ENCODE results near the gene KCNE3.
A peak's percentile ranks its signal among the peaks of the same experiment; 100 is the strongest.

The KCNE3 gene

DNA sequence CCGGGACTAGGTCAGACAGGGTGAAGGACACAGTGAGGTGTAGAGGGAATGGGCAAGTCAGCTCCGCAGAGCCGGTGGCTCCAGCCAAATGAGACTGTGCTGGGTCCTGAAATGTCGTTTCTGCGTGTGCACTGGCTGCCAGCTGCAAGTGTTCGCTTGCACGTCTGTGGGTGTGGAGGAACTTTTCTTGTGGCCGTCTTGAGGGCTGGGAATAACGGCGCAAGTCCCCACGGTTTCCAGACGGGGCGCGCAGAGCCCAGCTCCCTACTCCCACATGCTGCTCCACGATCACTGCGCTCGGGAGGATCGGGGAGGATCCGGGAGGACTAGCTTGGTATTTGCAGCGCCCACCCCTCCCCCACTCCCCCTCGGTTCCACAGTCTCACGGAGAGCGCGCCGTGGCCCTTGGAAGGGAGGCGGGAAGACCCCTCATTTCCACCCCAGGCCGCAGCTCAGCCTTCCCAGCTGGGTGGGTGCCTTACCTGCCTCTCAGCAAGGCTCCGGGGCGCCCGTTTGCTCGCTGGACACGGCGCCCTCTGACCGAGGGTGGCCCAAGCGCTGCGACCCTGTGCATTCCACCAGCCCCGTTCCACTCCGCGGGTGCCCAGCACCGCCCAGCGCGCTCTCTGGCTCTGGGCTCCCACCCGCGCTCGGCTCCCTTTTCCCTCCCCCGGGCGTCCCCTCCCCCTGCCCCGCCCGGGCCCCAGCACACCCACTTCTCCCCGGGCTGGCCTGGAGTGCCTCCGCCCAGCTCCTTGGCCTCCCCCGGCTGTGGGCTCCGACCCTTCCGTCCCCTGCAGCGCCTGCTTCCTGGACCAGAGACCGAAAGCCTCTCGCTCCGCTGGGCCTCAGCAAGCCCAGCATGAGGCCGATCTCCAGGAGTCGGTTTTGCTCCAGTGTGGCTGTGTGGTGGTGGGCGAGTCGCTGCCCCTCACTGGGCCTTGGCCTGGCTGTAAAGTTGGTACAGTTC, at the start of gene KCNE3:
KCNE3 (minus strand) TSS at position 634 of the 970 bp plus-strand sequence. CDS start 9,986 bp downstream, outside the sequence.
- DNase-seq: peak; percentile 69

DNA sequence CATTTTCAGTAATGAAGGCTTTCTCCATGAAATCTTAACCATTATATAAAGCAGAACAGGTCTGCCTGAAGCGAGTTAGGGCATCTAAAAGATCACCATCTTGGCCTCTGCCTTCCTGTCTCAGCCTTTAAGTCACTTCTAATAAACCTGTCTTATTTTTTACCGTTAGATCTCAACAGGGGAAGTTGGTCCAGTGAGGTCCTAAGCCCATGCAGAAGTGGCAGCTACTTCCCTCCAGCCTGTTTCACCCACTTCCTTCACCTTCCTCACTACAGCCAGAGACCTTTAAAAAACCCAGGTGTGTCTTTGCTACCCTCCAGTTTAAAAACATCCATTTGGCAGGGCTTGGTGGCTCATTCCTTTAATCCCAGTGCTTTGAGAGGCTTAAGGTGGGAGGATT, 40.2 kb upstream of the KCNE3 start:
- no peak for DNase-seq

GRCh38 chr11:74506823-74507222, 39.5 kb upstream of the KCNE3 start:
- no peak for DNase-seq

GRCh38 chr11:74505911-74506310, 38.6 kb upstream of the KCNE3 start:
- no peak for DNase-seq

- DNase-seq: no peak
Observed at GRCh38 chr11:74504100-74504691, 36.8 kb upstream of the KCNE3 start.

GRCh38 chr11:74494916-74495315, 27.6 kb upstream of the KCNE3 start:
- DNase-seq: no peak

DNA sequence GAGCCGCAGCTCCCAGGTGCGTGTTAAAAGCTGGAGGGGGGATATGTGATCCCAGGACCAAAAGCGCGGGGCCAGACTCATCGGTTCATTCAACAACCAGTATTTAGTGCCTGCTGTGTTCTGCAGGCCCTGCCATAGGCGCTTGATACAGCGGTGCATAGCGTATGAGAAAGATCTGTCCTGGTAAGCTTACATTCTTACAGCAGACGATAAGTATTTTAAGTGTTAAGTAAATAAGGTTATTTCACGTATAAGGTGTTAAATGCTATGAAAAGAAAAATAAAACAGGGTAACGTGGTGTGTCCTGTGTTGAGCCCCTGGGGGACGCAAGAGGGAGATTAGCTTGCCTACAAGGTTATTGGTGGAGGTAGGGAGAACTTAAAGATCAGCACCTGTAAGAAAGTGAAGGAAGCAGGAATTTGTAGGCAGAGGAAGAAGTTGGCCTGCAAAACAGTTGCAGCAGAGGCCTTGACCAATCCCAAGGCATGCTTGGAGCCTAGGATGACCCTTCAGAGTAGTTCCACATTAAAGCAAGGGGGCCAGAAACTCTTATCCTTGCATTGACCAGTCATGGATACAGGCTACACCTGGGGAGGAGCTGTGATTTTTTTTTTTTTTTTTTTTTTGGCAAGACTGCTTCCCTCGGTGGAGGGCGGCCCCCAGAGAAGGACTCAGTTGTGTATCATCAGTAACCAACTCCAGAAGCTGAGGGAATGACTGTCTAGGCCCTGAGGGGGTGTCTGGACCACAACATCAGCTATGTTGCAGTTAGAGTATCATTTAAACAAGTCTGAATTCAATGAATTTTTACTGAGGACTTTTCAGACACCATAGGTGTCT, 26.7 kb upstream of the KCNE3 start:
- DNase-seq: no peak

DNA sequence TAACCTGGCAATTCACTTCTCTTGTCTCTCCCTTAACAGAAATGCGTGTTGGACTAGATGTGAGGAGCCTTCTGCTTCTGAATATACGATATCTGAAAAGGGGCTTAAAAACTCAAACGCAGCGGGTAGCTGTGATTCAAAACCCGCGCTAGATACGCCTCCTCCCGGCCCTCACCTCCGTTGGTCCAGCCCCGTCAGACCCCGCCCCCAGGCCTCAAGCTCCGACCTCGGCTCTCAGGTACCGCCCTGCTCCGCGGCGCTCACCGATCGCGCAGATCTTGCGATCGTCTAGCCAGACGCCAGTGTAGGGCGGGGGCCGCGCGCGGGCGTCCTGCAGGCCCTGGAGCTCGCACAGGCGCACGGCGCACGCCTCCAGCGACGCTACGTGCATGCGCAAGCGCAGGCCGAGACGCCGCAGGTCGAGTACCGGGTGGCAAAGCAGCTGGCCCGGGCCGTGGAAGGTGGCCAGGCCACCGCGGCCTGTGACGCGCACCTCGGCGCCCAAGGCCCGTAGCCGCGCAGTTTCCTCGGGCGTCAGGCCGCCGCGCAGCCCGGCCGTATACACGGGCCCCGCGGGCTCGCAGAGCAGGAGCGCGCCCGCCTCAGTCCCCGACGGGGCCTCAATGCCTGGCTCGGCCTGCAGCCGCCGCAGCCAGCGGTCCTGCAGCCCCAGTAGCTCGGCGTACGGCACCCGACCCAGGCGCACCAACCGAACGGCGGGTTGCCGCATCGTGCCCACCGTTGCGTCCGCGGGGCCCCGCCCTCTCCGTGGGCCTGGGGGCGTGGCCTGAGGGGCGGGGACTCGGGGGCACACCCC, 25.8 kb upstream of the KCNE3 start, which contains the start of gene LIPT2:
LIPT2 (minus strand) TSS at position 751 of the 817 bp plus-strand sequence; CDS start at position 730, 21 bp downstream.
- peak; percentile 99 for DNase-seq

DNA sequence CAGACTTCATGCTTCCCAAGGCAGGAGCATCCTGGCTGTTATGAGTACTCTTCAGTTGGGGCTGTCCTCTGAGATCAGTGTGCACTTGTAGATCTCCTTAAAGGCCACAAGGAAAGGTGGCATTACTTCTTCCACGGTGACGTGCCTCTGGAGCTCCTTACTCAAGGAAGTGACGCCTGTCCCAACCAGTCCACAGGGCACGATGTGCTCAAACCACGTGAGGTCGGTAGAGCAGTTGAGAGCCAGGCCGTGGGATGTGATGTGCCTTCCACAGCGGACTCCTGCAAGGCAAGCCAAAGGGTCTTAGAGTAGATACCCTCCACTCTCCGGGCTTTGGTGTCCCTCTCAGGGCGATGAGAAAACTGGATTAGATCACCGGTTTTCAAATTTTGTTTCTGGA, 24.7 kb upstream of the KCNE3 start:
- no peak for DNase-seq

DNA sequence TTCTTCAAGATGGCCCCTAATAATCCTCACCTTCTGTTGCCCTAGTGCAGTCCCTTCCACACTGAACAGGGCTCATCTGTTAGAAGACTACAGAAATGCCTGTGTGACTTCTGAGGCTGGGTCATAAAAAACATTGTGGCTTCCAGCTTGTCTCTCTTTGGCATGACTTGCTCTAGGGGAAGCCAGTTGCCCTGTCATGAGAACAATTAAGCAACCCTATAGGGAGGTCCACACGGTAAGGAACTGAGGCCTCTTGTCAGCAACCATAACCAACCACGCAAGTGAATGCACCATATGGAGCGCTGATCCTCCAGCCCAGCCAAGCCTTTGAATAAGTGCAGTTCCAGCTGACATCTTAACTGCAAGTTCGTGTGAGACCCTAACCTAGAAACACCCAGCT, 23.6 kb upstream of the KCNE3 start:
- no peak for DNase-seq

GRCh38 chr11:74487875-74488274, 20.5 kb upstream of the KCNE3 start:
- no peak for DNase-seq

DNA sequence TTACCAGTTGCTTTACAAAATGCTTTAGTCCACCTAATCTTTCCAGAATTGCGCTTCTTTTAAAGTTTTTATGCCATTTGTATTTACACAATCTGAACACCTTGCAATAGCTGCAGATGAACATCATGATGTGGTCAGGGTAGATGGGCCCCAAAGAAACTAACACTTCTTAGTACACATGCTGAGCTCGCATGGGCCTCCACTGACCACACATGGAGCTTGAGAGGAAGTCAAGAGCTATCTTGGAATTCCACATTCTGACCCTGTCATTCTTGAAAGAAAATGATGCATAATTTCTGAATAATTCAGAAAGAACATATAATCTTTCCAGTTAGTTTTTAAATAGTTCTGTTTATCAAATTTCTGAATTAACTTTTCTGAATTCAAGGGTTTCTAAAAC, 18.5 kb upstream of the KCNE3 start:
- no peak for DNase-seq

DNA sequence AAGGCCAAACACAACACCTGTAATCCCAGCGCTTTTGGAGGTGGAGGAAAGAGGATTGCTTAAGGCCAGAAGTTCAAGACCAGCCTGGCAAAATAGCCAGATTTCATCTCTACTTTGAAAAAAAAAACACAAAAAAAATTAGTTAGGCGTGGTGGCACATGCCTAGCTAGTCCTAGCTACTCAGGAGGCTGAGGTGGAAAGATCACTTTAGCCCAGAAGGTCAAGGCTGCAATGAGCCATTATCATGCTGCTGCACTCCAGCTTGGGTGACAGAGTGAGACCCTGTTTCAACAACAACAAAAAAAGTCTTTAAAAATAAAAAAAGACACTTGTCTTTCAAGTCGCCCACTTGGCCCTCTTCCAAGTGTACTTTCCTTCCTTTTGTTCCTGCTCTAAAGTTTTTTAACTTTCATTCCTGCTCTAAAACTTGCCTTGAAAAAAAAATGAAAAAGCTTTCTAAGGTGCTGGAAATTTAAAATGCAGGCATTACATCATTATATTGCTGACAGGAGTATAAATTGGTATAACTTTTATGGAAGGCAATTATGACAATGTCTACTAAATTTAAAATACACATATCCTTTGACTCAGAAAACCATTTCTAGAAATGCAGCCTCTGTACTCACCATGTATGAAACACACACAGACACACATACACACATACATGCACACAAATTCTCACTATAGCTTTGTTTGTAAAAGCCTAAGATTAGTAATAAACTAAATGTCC, 13.5 kb upstream of the KCNE3 start:
- no peak for DNase-seq

- no peak for DNase-seq
Observed at GRCh38 chr11:74479732-74480123, 12.4 kb upstream of the KCNE3 start.

- DNase-seq: no peak
Observed at GRCh38 chr11:74478877-74479731, 11.8 kb upstream of the KCNE3 start.

- no peak for DNase-seq
Observed at GRCh38 chr11:74476536-74476935, 9.2 kb upstream of the KCNE3 start.

- no peak for DNase-seq
Observed at GRCh38 chr11:74474316-74474715, 7.0 kb upstream of the KCNE3 start.

DNA sequence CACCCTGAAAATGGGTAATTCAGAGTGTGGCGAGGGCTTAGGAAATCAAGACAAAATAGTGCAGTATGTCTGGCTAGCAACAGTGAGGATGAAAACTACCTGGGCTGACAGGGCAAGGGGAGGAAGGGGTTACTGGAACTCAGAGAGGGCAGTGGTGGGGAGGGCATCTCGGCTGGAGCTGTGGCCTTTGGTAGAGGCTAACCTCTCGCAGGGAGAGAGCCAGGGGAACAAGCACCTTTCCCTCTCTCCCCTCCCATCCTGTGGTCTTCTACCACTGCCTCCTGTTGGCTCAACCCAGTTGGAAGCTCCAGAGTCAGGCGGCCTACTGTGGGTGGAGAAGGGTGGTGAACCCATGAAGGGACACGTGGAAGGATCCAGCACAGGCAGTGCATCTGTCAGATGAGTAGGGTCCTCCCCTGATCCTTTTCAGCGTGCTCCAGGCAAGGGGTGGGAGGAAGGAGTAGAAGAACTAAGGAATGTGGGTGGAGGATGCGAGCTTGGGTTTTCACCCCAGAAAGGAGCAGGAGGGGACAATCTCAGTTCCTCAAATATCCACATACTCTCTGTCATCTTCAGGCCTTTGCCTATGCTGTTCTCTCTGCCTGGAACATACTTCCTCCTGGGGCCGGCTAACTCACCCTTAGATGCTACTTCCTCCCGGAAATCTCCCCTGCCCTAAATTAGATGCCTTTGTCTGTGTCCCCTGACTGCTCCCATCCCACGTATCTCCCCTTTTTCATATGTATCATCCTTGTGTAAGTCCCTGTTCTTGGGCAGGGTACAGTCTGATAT, 6.2 kb upstream of the KCNE3 start:
- no peak for DNase-seq

- DNase-seq: no peak
Observed at GRCh38 chr11:74471668-74472429, 4.5 kb upstream of the KCNE3 start.

Measured in islet precursor cell (in vitro differentiated cells).